Neural cell (in vitro differentiated cells): ENCODE measurements around the gene ALDOA.

ENCODE experiments used
- EP300 ChIP-seq: fragments of 450-650 bp; conservative IDR thresholded peaks from 2 replicates; pipeline ENCODE4 v1.6.1; 2014; ENCODE audit warnings: antibody characterized with exemption, mild to moderate bottlenecking, moderate library complexity; ENCODE audit not compliant: poor library complexity, severe bottlenecking
- EZH2 ChIP-seq: fragments of 200-600, 300-800 bp; shearing (Covaris generic), sonication (generic); IDR thresholded peaks from 2 replicates; pipeline ENCODE4 v1.6.1; 2014; ENCODE audit warnings: antibody characterized with exemption, low read length, borderline replicate concordance, mild to moderate bottlenecking; ENCODE audit not compliant: insufficient read depth, poor library complexity, severe bottlenecking
- MXI1 ChIP-seq: fragments of 450-650 bp; conservative IDR thresholded peaks from 2 replicates; pipeline ENCODE4 v1.6.1; 2014; ENCODE audit warnings: antibody characterized with exemption, mild to moderate bottlenecking; ENCODE audit not compliant: poor library complexity, severe bottlenecking
- POLR2AphosphoS5 ChIP-seq: IDR thresholded peaks from 2 replicates; pipeline ENCODE4 v1.6.1; 2012
- RAD21 ChIP-seq: fragments of 450-650 bp; conservative IDR thresholded peaks from 2 replicates; pipeline ENCODE4 v1.6.1; 2014; ENCODE audit warnings: antibody characterized with exemption, mild to moderate bottlenecking, moderate library complexity
- TAF1 ChIP-seq: IDR thresholded peaks from 2 replicates; pipeline ENCODE4 v1.6.1; 2012; ENCODE audit warnings: low read depth
- TF ChIP-seq, protein P1 (sequence below): fragments of 450-650 bp; IDR thresholded peaks from 2 replicates; pipeline ENCODE4 v1.5.1; 2014; ENCODE audit warnings: antibody characterized with exemption, mild to moderate bottlenecking, moderate library complexity; ENCODE audit not compliant: poor library complexity, severe bottlenecking
- TF ChIP-seq, protein P2 (sequence below): IDR thresholded peaks from 2 replicates; pipeline ENCODE4 v1.6.1; 2012; ENCODE audit warnings: borderline replicate concordance

DNA sequence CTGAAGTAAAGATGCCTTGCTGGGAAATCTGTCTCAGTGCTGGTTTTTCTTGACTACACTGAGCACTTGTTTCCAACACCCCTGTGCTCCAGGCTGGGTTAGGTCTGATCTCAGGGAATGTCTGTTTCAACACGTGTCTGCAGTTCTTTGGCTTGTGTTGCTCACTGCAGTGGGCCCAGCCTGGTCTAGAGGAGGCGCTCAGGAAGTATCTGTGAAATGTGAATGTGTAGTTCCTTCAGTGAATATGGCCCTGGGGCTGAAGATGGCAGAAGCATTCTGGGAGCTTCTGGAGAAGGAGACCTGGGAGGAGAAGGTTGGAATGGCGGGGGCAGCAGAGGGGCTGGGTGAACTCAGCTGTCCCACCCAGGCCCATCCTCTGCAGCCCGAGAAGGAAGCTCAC is 38.5 kb downstream of the ALDOA start:
- no peak for TF ChIP-seq TAF1
- no peak for TF ChIP-seq MXI1
- TF ChIP-seq, protein P1, sequence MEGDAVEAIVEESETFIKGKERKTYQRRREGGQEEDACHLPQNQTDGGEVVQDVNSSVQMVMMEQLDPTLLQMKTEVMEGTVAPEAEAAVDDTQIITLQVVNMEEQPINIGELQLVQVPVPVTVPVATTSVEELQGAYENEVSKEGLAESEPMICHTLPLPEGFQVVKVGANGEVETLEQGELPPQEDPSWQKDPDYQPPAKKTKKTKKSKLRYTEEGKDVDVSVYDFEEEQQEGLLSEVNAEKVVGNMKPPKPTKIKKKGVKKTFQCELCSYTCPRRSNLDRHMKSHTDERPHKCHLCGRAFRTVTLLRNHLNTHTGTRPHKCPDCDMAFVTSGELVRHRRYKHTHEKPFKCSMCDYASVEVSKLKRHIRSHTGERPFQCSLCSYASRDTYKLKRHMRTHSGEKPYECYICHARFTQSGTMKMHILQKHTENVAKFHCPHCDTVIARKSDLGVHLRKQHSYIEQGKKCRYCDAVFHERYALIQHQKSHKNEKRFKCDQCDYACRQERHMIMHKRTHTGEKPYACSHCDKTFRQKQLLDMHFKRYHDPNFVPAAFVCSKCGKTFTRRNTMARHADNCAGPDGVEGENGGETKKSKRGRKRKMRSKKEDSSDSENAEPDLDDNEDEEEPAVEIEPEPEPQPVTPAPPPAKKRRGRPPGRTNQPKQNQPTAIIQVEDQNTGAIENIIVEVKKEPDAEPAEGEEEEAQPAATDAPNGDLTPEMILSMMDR: no peak
- no peak for TF ChIP-seq POLR2AphosphoS5
- no peak for TF ChIP-seq RAD21
- TF ChIP-seq EZH2: no peak
- TF ChIP-seq EP300: no peak
- TF ChIP-seq, protein P2, sequence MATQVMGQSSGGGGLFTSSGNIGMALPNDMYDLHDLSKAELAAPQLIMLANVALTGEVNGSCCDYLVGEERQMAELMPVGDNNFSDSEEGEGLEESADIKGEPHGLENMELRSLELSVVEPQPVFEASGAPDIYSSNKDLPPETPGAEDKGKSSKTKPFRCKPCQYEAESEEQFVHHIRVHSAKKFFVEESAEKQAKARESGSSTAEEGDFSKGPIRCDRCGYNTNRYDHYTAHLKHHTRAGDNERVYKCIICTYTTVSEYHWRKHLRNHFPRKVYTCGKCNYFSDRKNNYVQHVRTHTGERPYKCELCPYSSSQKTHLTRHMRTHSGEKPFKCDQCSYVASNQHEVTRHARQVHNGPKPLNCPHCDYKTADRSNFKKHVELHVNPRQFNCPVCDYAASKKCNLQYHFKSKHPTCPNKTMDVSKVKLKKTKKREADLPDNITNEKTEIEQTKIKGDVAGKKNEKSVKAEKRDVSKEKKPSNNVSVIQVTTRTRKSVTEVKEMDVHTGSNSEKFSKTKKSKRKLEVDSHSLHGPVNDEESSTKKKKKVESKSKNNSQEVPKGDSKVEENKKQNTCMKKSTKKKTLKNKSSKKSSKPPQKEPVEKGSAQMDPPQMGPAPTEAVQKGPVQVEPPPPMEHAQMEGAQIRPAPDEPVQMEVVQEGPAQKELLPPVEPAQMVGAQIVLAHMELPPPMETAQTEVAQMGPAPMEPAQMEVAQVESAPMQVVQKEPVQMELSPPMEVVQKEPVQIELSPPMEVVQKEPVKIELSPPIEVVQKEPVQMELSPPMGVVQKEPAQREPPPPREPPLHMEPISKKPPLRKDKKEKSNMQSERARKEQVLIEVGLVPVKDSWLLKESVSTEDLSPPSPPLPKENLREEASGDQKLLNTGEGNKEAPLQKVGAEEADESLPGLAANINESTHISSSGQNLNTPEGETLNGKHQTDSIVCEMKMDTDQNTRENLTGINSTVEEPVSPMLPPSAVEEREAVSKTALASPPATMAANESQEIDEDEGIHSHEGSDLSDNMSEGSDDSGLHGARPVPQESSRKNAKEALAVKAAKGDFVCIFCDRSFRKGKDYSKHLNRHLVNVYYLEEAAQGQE: no peak
